Measurements from ENCODE around the gene PLOD2. TPM values are rescaled to one million over a fixed set of nuclear protein-coding genes. Genes with fewer than 3 reads are reported as not detected.

The PLOD2 gene
- total and polyA plus RNA-seq, 2 of the 4 experiments (the other 2 are of a cell fraction) = 84.0 to 117 TPM

DNA sequence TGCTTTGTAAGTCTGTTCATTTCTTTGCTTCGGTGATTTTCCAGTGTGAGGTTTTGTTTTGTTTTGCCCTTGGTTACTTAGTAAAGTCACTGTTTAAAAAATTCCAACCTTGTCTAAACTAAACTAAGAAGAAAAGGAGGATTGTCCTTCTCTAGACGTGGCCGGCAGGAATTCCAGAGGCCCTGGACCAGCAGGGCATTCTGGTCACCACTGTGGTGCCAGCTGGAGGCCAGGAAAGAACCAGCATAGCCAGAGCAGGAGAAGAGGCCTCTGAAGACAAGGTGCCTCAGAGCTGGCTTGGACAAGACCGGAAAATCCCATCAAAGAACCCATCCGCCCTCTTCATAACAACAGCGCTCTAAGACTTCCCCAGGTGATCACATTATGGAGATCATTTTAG, 8.2 kb downstream of the PLOD2 start:
- Histone ChIP-seq H3K36me3 (ENCODE audit: control insufficient read depth, insufficient read depth, low read length) (peaks cover 5% of the 10 kb centered on the region), H3K23ac (ENCODE audit: low read depth, low read length) (no peak overlapping the region), H3K27ac (ENCODE audit: insufficient read depth, low read length) (no peak overlapping the region), H2AK5ac (ENCODE audit: low read depth, low read length) (no peak overlapping the region), H4K5ac (ENCODE audit: low read depth, low read length) (no peak overlapping the region), H2AFZ (replicated peaks; ENCODE audit: low read length, poor library complexity) (peak overlapping the region; percentile 27), H3K4ac (ENCODE audit: low read depth, low read length) (no peak overlapping the region), H3K4me2 (ENCODE audit: low read depth, low read length) (peak overlapping the region; percentile 18), H3K4me3 (ENCODE audit: insufficient read depth, low read depth, low read length) (no peak overlapping the region), H3K56ac (ENCODE audit: extremely low read depth, insufficient read depth, low read length) (no peak overlapping the region), H3K4me1 (ENCODE audit: control insufficient read depth, insufficient read depth, low read length) (peaks cover 12% of the 10 kb centered on the region), H4K91ac (ENCODE audit: insufficient read depth, low read depth, low read length) (no peak overlapping the region), H4K8ac (ENCODE audit: low read depth in 2 of 2, low read length in 2 of 2) (no peak overlapping the region), H4K20me1 (ENCODE audit: insufficient read depth, low read length) (peaks cover 57% of the 10 kb centered on the region), H3K18ac (ENCODE audit: low read depth, low read length) (no peak overlapping the region), H2BK5ac (ENCODE audit: low read depth, low read length, poor library complexity, severe bottlenecking) (no peak overlapping the region), H3K14ac (replicated peaks; ENCODE audit: low read depth, low read length) (no peak overlapping the region), H3K27me3 (ENCODE audit: control insufficient read depth, insufficient read depth, low read length) (no peaks in the 10 kb centered on the region), H3K79me1 (ENCODE audit: low read depth in 1 of 2, low read length in 2 of 2) (peaks cover 14 to 56% of the 10 kb centered on the region in 2 experiments; a peak in 2 of 4 replicates), H2BK120ac (ENCODE audit: low read depth, low read length) (no peak overlapping the region), H3K9me1 (ENCODE audit: insufficient read depth, low read length) (peaks cover 7% of the 10 kb centered on the region), H2AK9ac (replicated peaks; ENCODE audit: low read depth, low read length, poor library complexity) (no peak overlapping the region), H3K9me3 (ENCODE audit: control insufficient read depth, insufficient read depth, low read length) (no peaks in the 10 kb centered on the region), H2BK15ac (ENCODE audit: low read depth, low read length) (no peak overlapping the region), H3K9ac (ENCODE audit: low read depth, low read length) (no peak overlapping the region), H2BK20ac (ENCODE audit: low read depth, low read length) (no peak overlapping the region)
- in situ Hi-C loops (cut with MboI; ENCODE audit: low sequenced_read_pairs) = no loop called here
- dilution Hi-C loops (cut with HindIII; ENCODE audit: low sequenced_read_pairs, unreplicated experiment) = no loop called here
- TF ChIP-seq RFX5 (IDR thresholded peaks at IDR 0.05; ENCODE audit: low read depth, low read length) = no peak
- TF ChIP-seq MAFK (IDR thresholded peaks at IDR 0.05; ENCODE audit: low read depth, low read length) = no peak
- TF ChIP-seq SMC3 (IDR thresholded peaks at IDR 0.05; ENCODE audit: low read depth, low read length) = no peak
- no peak for TF ChIP-seq ELK1 (IDR thresholded peaks at IDR 0.05; ENCODE audit: borderline replicate concordance, low read depth, low read length)
- TF ChIP-seq MXI1 (IDR thresholded peaks at IDR 0.05; ENCODE audit: borderline replicate concordance, low read depth, low read length) = no peak
- DNase-seq (no peak), ATAC-seq (ENCODE audit: low read depth) (peak; percentile 38; the same call in 1 of the 2 replicates)
- ChIA-PET POLR2A (ENCODE audit: unreplicated experiment) (interaction anchor here (1.3 kb wide), 1 partner anchor 9 kb away, joined by 4 read pairs; no protein-coding TSS in a partner anchor), CTCF (interaction anchor here (0.6 kb wide), 1 partner anchor 37 kb away, joined by 3 read pairs; no protein-coding TSS in a partner anchor)
- no CpG with 5 or more reads among the region's 6 CpGs for WGBS, 2 experiments (ENCODE audit: extremely low coverage in 2 of 2, insufficient read length in 1 of 2)
- intact Hi-C loops (cut with micrococcal nuclease) = no loop called here
- BruUV-seq (replicated peaks) = no TSS peak

All from IMR-90 (cell line).